H1 (cell line): ENCODE data around the gene FGD6. TPM values are rescaled to one million over a fixed set of nuclear protein-coding genes. Genes with fewer than 3 reads are reported as not detected.

ENCODE experiments used
- CTCF ChIA-PET: fragments of 300-600 bp; sonication (Branson Sonifier 250); formaldehyde crosslinking; loops from one replicate; lab custom pipeline; 2021; ENCODE audit not compliant: partially characterized antibody; lab: Charles Lee
- POLR2A ChIA-PET: fragments of 300-600 bp; sonication (Branson Sonifier 250); formaldehyde crosslinking; loops from one replicate; lab custom pipeline; 2021; ENCODE audit warnings: inconsistent platforms; ENCODE audit not compliant: partially characterized antibody; lab: Charles Lee
- DNase-seq, 2 experiments: peaks; one replicate each; pipeline versions ENCODE4 v3.0.0 to v3.0.0-alpha.2; 2010 to 2022; ENCODE audit warnings: low spot score in 2 of 2, low read depth in 1 of 2, mixed read lengths in 1 of 2
- FAIRE-seq: peaks from 2 replicates; lab custom pipeline; 2011; peaks lifted over from hg19 to GRCh38; lab: Jason Lieb, UNC
- H2AFZ ChIP-seq: 2 replicates; pipeline ENCODE4 v1.8.1; 2012; ENCODE audit warnings: low read length, inconsistent platforms
- H2AK5ac ChIP-seq: 2 replicates; pipeline ENCODE4 v1.6.1; 2013; ENCODE audit warnings: low read depth, low read length
- H2BK120ac ChIP-seq: replicated peaks from 2 replicates; pipeline ENCODE3; 2013; ENCODE audit warnings: low read depth, low read length, inconsistent platforms
- H2BK12ac ChIP-seq: 2 replicates; pipeline ENCODE4 v1.6.1; 2013; ENCODE audit warnings: low read depth, low read length
- H2BK15ac ChIP-seq: 2 replicates; pipeline ENCODE4 v1.6.1; 2013; ENCODE audit warnings: low read length
- H2BK20ac ChIP-seq: 2 replicates; pipeline ENCODE4 v1.6.1; 2013; ENCODE audit warnings: low read length
- H2BK5ac ChIP-seq: 2 replicates; pipeline ENCODE4 v1.6.1; 2013; ENCODE audit warnings: low read depth, low read length
- H3K14ac ChIP-seq: 2 replicates; pipeline ENCODE4 v1.6.1; 2013; ENCODE audit warnings: inconsistent platforms; ENCODE audit not compliant: insufficient read length
- H3K18ac ChIP-seq: 2 replicates; pipeline ENCODE4 v1.6.1; 2013; ENCODE audit warnings: low read length; ENCODE audit errors: extremely low read depth
- H3K23ac ChIP-seq: 2 replicates; pipeline ENCODE4 v1.6.1; 2013; ENCODE audit warnings: inconsistent platforms; ENCODE audit not compliant: insufficient read length
- H3K23me2 ChIP-seq: 2 replicates; pipeline ENCODE4 v1.6.1; 2013; ENCODE audit warnings: low read depth, low read length
- H3K27ac ChIP-seq: 2 replicates; pipeline ENCODE4 v1.6.1; 2011; ENCODE audit warnings: low read depth, low read length, inconsistent platforms
- H3K27me3 ChIP-seq, 4 experiments: replicated peaks in 1 of 4; 1 replicate in 1 of 4; 2 replicates in 3 of 4; pipeline versions ENCODE4 v1.6.1 to v1.8.1; 2011 to 2013; ENCODE audit warnings: low read length in 3 of 4, mild to moderate bottlenecking in 3 of 4, inconsistent platforms in 2 of 4, mixed read lengths in 2 of 4, moderate library complexity in 1 of 4; ENCODE audit not compliant: control insufficient read depth in 3 of 4, insufficient read depth in 3 of 4; ENCODE audit errors: extremely low read depth in 1 of 4
- H3K36me3 ChIP-seq, 4 experiments: 2 replicates each; pipeline versions ENCODE4 v1.6.1 to v1.8.1; 2011 to 2013; ENCODE audit warnings: mild to moderate bottlenecking in 4 of 4, low read length in 3 of 4, moderate library complexity in 2 of 4, control low read depth in 1 of 4, inconsistent platforms in 1 of 4; ENCODE audit not compliant: insufficient read depth in 4 of 4, control insufficient read depth in 2 of 4
- H3K4ac ChIP-seq: replicated peaks from 2 replicates; pipeline ENCODE3; 2013; ENCODE audit warnings: low read length, low read depth, mixed read lengths, inconsistent platforms; ENCODE audit not compliant: insufficient read length
- H3K4me1 ChIP-seq, 4 experiments: replicated peaks in 1 of 4; 1 replicate in 1 of 4; 2 replicates in 3 of 4; pipeline versions ENCODE4 v1.6.1 to v1.8.1; 2011 to 2013; ENCODE audit warnings: low read length in 3 of 4, inconsistent platforms in 2 of 4, mixed read lengths in 1 of 4; ENCODE audit not compliant: insufficient read depth in 4 of 4, control insufficient read depth in 3 of 4
- H3K4me2 ChIP-seq, 2 experiments: 2 replicates each; pipeline versions ENCODE4 v1.6.1 to v1.8.1; 2011 to 2013; ENCODE audit warnings: low read depth in 2 of 2, low read length in 2 of 2, control low read depth in 1 of 2, inconsistent platforms in 1 of 2, mild to moderate bottlenecking in 1 of 2; ENCODE audit not compliant: insufficient read depth in 1 of 2
- H3K4me3 ChIP-seq, 4 experiments: fragments of 200-600, 300-600 bp in 1 of 4; sonication (generic), shearing (Covaris generic), sonication (Bioruptor Twin) in 1 of 4; 2 replicates each; pipeline versions ENCODE4 v1.5.1 to v1.8.1; 2011 to 2016; ENCODE audit warnings: low read length in 4 of 4, low read depth in 3 of 4, control low read depth in 2 of 4, inconsistent platforms in 2 of 4, mild to moderate bottlenecking in 2 of 4, mixed read lengths in 1 of 4, moderate library complexity in 1 of 4; ENCODE audit not compliant: insufficient read depth in 2 of 4; ENCODE audit errors: extremely low read depth in 1 of 4
- H3K56ac ChIP-seq: replicated peaks from 2 replicates; pipeline ENCODE3; 2013; ENCODE audit warnings: low read depth, mild to moderate bottlenecking, mixed read lengths, low read length, inconsistent platforms; ENCODE audit not compliant: insufficient read length
- H3K79me1 ChIP-seq: 2 replicates; pipeline ENCODE4 v1.6.1; 2013; ENCODE audit warnings: low read depth, low read length, control low read depth
- H3K79me2 ChIP-seq, 2 experiments: 2 replicates each; pipeline versions ENCODE4 v1.6.1 to v1.8.1; 2012 to 2013; ENCODE audit warnings: low read length in 2 of 2, mild to moderate bottlenecking in 2 of 2, inconsistent platforms in 1 of 2; ENCODE audit not compliant: insufficient read depth in 2 of 2, control insufficient read depth in 1 of 2
- H3K9ac ChIP-seq, 4 experiments: replicated peaks in 1 of 4; 1 replicate in 1 of 4; 2 replicates in 3 of 4; pipeline versions ENCODE4 v1.6.1 to v1.8.1; 2011 to 2013; ENCODE audit warnings: low read depth in 3 of 4, low read length in 3 of 4, control low read depth in 2 of 4, mild to moderate bottlenecking in 2 of 4, moderate library complexity in 2 of 4, inconsistent platforms in 1 of 4; ENCODE audit errors: extremely low read depth in 1 of 4
- H3K9me3 ChIP-seq, 2 experiments: 2 replicates each; pipeline versions ENCODE4 v1.6.1 to v1.8.1; 2012 to 2013; ENCODE audit warnings: mild to moderate bottlenecking in 2 of 2, moderate library complexity in 2 of 2, control low read depth in 1 of 2, inconsistent platforms in 1 of 2, low read depth in 1 of 2, low read length in 1 of 2, mixed read lengths in 1 of 2; ENCODE audit not compliant: insufficient read depth in 2 of 2
- H4K20me1 ChIP-seq, 2 experiments: replicated peaks in 1 of 2; 2 replicates each; pipeline versions ENCODE3 to v1.8.1; 2011 to 2013; ENCODE audit warnings: inconsistent platforms in 2 of 2, low read length in 2 of 2, mild to moderate bottlenecking in 1 of 2; ENCODE audit not compliant: insufficient read depth in 2 of 2, control insufficient read depth in 1 of 2
- H4K5ac ChIP-seq: 2 replicates; pipeline ENCODE4 v1.6.1; 2013; ENCODE audit warnings: low read length, low read depth, mixed read lengths, inconsistent platforms; ENCODE audit not compliant: insufficient read length
- H4K8ac ChIP-seq: 2 replicates; pipeline ENCODE4 v1.8.0; 2013; ENCODE audit warnings: mild to moderate bottlenecking, moderate library complexity, low read length, inconsistent platforms; ENCODE audit not compliant: insufficient read depth; ENCODE audit errors: extremely low read depth
- H4K91ac ChIP-seq: replicated peaks from 2 replicates; pipeline ENCODE3; 2013; ENCODE audit warnings: low read length, mixed read lengths, inconsistent platforms; ENCODE audit not compliant: insufficient read length
- CTBP2 ChIP-seq: IDR thresholded peaks from 2 replicates; pipeline ENCODE4 v1.7.0; 2011; ENCODE audit warnings: borderline replicate concordance, mild to moderate bottlenecking, moderate library complexity, mixed read lengths, low read length; ENCODE audit not compliant: insufficient read depth, insufficient read length
- EZH2 ChIP-seq: fragments of 200-600 bp; sonication (generic); IDR thresholded peaks from 2 replicates; pipeline ENCODE4 v1.7.1; 2012; ENCODE audit warnings: low read depth, mild to moderate bottlenecking, moderate library complexity, low read length, inconsistent platforms; ENCODE audit not compliant: severe bottlenecking
- GTF2F1 ChIP-seq: IDR thresholded peaks from 2 replicates; pipeline ENCODE4 v1.6.1; 2012; ENCODE audit warnings: low read depth, low read length, improper control_type of control experiment, borderline replicate concordance
- JUND ChIP-seq: IDR thresholded peaks from 2 replicates; pipeline ENCODE4 v1.6.1; 2011; ENCODE audit warnings: mild to moderate bottlenecking, improper control_type of control experiment, low read length
- NRF1 ChIP-seq: IDR thresholded peaks from 2 replicates; pipeline ENCODE4 v1.6.1; 2011; ENCODE audit warnings: mild to moderate bottlenecking, low read depth, low read length, improper control_type of control experiment
- POU5F1 ChIP-seq: IDR thresholded peaks from 2 replicates; pipeline ENCODE4 v1.6.1; 2011; ENCODE audit warnings: low read depth, mild to moderate bottlenecking, low read length, moderate library complexity
- RXRA ChIP-seq: IDR thresholded peaks from 2 replicates; pipeline ENCODE4 v1.6.1; 2011; ENCODE audit warnings: low read depth, mild to moderate bottlenecking, low read length, moderate library complexity; ENCODE audit not compliant: insufficient read depth
- SIX5 ChIP-seq: IDR thresholded peaks from 2 replicates; pipeline ENCODE4 v1.6.1; 2011; ENCODE audit warnings: mild to moderate bottlenecking, low read depth, low read length
- TAF1 ChIP-seq: IDR thresholded peaks from 2 replicates; pipeline ENCODE4 v1.6.1; 2011; ENCODE audit warnings: mild to moderate bottlenecking, low read depth, low read length
- WGBS, 2 experiments: shearing (Covaris generic) in 1 of 2; methylation state at CpG; one replicate each; pipeline versions ENCODE4 v1.1.6 to v1.1.7; 2013 to 2015; ENCODE audit warnings: low lambda C conversion rate in 2 of 2, mixed read lengths in 2 of 2, inconsistent platforms in 1 of 2, low coverage in 1 of 2, missing lambda C conversion rate in 1 of 2; ENCODE audit not compliant: insufficient replicate concordance in 2 of 2, insufficient coverage in 1 of 2, insufficient read length in 1 of 2; ENCODE audit errors: extremely low coverage in 1 of 2, missing lambda C conversion rate in 1 of 2; 5-methylcytosine and 5-hydroxymethylcytosine counted together
- polyA plus RNA-seq, 7 experiments: library from polyadenylated mRNA; depleted of rRNA in 3 of 7; stranded (reverse) in 5 of 7; unstranded in 2 of 7; fragments of >200 nt in 5 of 7; fragments of 200-250 nt in 2 of 7; gene quantifications; 1 replicate in 5 of 7; 2 replicates in 1 of 7; 4 replicates in 1 of 7; pipeline versions ENCODE4 v1.2.1 to v1.2.3, GENCODE V29; 2011 to 2013; ENCODE audit warnings: missing spikeins in 2 of 7, mixed read lengths in 2 of 7
- total RNA-seq: library from RNA; stranded (reverse); fragmentation: NEBNext Ultra II Directional; extraction: Animal tissue kit (Norgen Biotek cat#: 25700); gene quantifications from 2 replicates; pipeline ENCODE4 v1.2.1, GENCODE V29; 2021

Gene FGD6
- total and polyA plus RNA-seq, 2 of the 8 experiments (the other 6 are each of a cell fraction or from before 2014, with no cell fraction given): 12.2 to 24.3 TPM

GRCh38 chr12:95206916-95207315 lies 10.4 kb downstream of the FGD6 start:
- H4K20me1 ChIP-seq: no peaks in the 10 kb centered on the region
- peak overlapping the region in 1 of 2 experiments; percentile 19; a peak in 2 of 4 replicates for H3K4me2 ChIP-seq
- peaks cover 2 to 40% (median 25%) of the 10 kb centered on the region in 4 experiments; a peak in 6 of 7 replicates for H3K4me1 ChIP-seq
- no peak overlapping the region for H2BK20ac ChIP-seq
- no peaks in the 10 kb centered on the region for H3K9me3 ChIP-seq
- H2BK12ac ChIP-seq: no peak overlapping the region
- H3K18ac ChIP-seq: no peak overlapping the region
- no peak overlapping the region for H3K4me3 ChIP-seq
- H3K36me3 ChIP-seq: peaks cover 0 to 12% (median 3%) of the 10 kb centered on the region in 4 experiments; a peak in 3 of 8 replicates
- H2AFZ ChIP-seq: no peak overlapping the region
- H3K79me2 ChIP-seq: peaks cover 0 to 80% of the 10 kb centered on the region in 2 experiments; a peak in 2 of 4 replicates
- no peaks in the 10 kb centered on the region; the same call in 1 of the 2 replicates for H3K79me1 ChIP-seq
- no peak overlapping the region for H2BK120ac ChIP-seq
- no peak overlapping the region for H3K56ac ChIP-seq
- H4K5ac ChIP-seq: no peak overlapping the region
- H3K23me2 ChIP-seq: no peaks in the 10 kb centered on the region
- FAIRE-seq (no peak), DNase-seq (no peak)
- TF ChIP-seq SIX5: no peak
- no peak for TF ChIP-seq TAF1
- TF ChIP-seq CTBP2: no peak
- no peak for TF ChIP-seq JUND
- TF ChIP-seq POU5F1: no peak
- no peak for TF ChIP-seq GTF2F1
- no peak for TF ChIP-seq EZH2
- TF ChIP-seq RXRA: no peak
- TF ChIP-seq NRF1: no peak
- CTCF ChIA-PET: no interaction called here
- no peak overlapping the region for H2AK5ac ChIP-seq
- no peaks in the 10 kb centered on the region for H3K27me3 ChIP-seq
- no peak overlapping the region for H3K14ac ChIP-seq
- no peak overlapping the region for H4K8ac ChIP-seq
- no peak overlapping the region for H3K4ac ChIP-seq
- no peak overlapping the region; the same call in 1 of the 2 replicates for H2BK5ac ChIP-seq
- POLR2A ChIA-PET: interaction anchor here (7.7 kb wide), 1 partner anchor 12 kb away, joined by 89 read pairs; the partner anchor contains the start of genes FGD6 and VEZT
- no peak overlapping the region for H2BK15ac ChIP-seq
- H4K91ac ChIP-seq: no peak overlapping the region
- WGBS, 2 experiments: 77% methylated on average over 8 of the region's 8 CpGs; no CpG with 5 or more reads in 1 of the 2 experiments
- H3K9ac ChIP-seq: no peak overlapping the region
- H3K23ac ChIP-seq: no peak overlapping the region
- no peak overlapping the region for H3K27ac ChIP-seq
